Hematopoietic multipotent progenitor cell treated with erythropoietin and hydrocortisone succinate and interleukin-3 and kit ligand, for 4 days (in vitro differentiated cells): ENCODE measurements around the gene RAD54L.
"Not testable (repeated sequence)": the region's sequence is repeated elsewhere in the genome, so short reads cannot be mapped to it uniquely, and the experiment has no call there.

Experiments
- DNase-seq: peaks from one replicate; pipeline ENCODE4 v3.0.0-alpha.2; 2015

RAD54L gene

GRCh38 chr1:46288485-46289133 lies 41.0 kb downstream of the RAD54L start:
- no peak for DNase-seq

GRCh38 chr1:46289134-46289494 lies 41.6 kb downstream of the RAD54L start:
- DNase-seq = no peak

GRCh38 chr1:46289976-46290375 lies 42.4 kb downstream of the RAD54L start:
- DNase-seq = no peak

GRCh38 chr1:46295306-46295705 lies 47.7 kb downstream of the RAD54L start:
- no peak for DNase-seq

- no peak for DNase-seq
These were observed 50.8 kb downstream of the RAD54L start for GRCh38 chr1:46298387-46298786.

- peak; percentile 41 for DNase-seq
These were observed 53.3 kb downstream of the RAD54L start for GRCh38 chr1:46300673-46301405.

- no peak for DNase-seq
These were observed 53.8 kb downstream of the RAD54L start for GRCh38 chr1:46301406-46301807.

- peak; percentile 80 for DNase-seq
These were observed 54.5 kb downstream of the RAD54L start for GRCh38 chr1:46301808-46302640.

GRCh38 chr1:46302641-46303037 lies 55.1 kb downstream of the RAD54L start:
- DNase-seq = no peak

GRCh38 chr1:46303038-46303871 lies 55.7 kb downstream of the RAD54L start, which contains the start of the genes LRRC41 and UQCRH:
Gene LRRC41, minus strand, starts transcription at chr1:46303616. Its CDS starts 294 bp downstream, at chr1:46303322.
Gene UQCRH, plus strand, starts transcription at chr1:46303698. Its CDS starts 69 bp downstream, at chr1:46303767.
- DNase-seq = peak; percentile 98

- DNase-seq = no peak
These were observed 56.3 kb downstream of the RAD54L start for GRCh38 chr1:46303872-46304326.

GRCh38 chr1:46306159-46306530 lies 58.6 kb downstream of the RAD54L start:
- no peak for DNase-seq

GRCh38 chr1:46309401-46310159 lies 62.0 kb downstream of the RAD54L start:
- DNase-seq = no peak

GRCh38 chr1:46310321-46310720 lies 62.8 kb downstream of the RAD54L start:
- no peak for DNase-seq

- DNase-seq = no peak
These were observed 68.3 kb downstream of the RAD54L start for GRCh38 chr1:46315669-46316403.

- DNase-seq = no peak
These were observed 69.8 kb downstream of the RAD54L start for GRCh38 chr1:46317323-46317722.

- DNase-seq = not testable (repeated sequence)
These were observed 71.7 kb downstream of the RAD54L start for GRCh38 chr1:46319301-46319700.

GRCh38 chr1:46319960-46320914 lies 72.7 kb downstream of the RAD54L start:
- not testable (repeated sequence) for DNase-seq

- not testable (repeated sequence) for DNase-seq
These were observed 74.6 kb downstream of the RAD54L start for GRCh38 chr1:46322191-46322590.
